ENCODE data around the gene MSRB1.

MSRB1 gene

DNA sequence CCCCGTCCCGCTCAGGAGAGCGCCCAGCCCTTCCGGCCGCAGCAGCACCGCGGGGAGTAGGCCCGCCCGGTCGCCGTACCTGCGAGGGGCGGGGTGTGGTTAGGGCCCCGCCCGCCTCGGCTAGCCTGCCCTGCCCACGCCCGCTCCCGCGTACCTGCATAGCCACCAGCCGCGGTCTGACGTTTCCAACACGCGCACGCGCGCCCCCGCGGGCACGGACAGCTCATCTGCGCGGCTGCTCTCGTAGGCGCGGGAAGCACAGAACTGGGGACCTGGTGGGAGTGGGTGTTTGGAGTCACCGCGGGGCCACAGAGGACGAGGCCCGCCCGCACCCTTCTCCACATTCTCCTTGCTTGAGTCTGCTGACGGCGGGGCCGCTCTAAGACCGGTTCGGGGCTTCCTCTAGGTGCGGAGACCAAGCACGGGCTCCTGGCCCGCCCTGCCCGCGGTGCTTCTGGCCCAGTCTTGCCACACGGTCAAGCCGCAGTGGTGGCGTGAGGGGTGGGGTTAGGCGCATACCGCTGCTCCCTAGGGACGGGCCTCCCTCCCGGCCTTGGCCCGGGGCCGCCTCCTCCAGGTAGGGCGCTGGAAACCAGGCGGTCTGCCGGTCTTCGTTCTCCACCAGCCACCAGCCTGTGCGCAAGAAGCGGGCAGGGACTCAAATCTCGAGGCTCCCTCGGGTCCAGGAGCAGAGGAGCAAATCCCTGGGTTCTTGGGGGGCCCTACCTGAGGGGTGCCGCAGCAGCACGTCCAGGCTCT lies 36.5 kb upstream of the MSRB1 start:
- DNase-seq (ENCODE audit: low read depth in 2 of 2) = no peak

- no peak for DNase-seq (ENCODE audit: low read depth in 2 of 2)
Observed at GRCh38 chr16:1978476-1979120, 35.6 kb upstream of the MSRB1 start.

DNA sequence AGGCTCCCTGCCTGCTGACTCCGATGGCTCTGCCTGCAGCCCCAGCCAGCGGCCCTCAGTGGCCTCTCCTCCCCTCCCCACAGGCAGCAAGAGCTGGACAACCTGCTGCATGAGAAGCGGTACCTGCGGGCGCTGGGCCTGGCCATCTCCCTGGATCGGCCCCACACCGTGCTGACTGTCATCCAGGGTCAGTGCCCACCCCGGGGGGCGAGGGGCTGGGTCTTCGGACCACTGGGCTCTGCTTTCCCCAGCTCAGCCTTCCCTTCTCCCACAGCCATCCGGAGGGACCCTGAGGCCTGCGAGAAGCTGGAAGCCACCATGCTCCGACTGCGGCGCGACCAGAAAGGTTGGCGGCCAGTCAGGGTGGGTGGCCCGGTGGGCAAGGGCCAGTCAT lies 34.9 kb upstream of the MSRB1 start:
- no peak for DNase-seq (ENCODE audit: low read depth in 2 of 2)

GRCh38 chr16:1976951-1977874 lies 34.2 kb upstream of the MSRB1 start:
- no peak for DNase-seq (ENCODE audit: low read depth in 2 of 2)

GRCh38 chr16:1976216-1976520 lies 33.2 kb upstream of the MSRB1 start:
- no peak for DNase-seq (ENCODE audit: low read depth in 2 of 2)

DNA sequence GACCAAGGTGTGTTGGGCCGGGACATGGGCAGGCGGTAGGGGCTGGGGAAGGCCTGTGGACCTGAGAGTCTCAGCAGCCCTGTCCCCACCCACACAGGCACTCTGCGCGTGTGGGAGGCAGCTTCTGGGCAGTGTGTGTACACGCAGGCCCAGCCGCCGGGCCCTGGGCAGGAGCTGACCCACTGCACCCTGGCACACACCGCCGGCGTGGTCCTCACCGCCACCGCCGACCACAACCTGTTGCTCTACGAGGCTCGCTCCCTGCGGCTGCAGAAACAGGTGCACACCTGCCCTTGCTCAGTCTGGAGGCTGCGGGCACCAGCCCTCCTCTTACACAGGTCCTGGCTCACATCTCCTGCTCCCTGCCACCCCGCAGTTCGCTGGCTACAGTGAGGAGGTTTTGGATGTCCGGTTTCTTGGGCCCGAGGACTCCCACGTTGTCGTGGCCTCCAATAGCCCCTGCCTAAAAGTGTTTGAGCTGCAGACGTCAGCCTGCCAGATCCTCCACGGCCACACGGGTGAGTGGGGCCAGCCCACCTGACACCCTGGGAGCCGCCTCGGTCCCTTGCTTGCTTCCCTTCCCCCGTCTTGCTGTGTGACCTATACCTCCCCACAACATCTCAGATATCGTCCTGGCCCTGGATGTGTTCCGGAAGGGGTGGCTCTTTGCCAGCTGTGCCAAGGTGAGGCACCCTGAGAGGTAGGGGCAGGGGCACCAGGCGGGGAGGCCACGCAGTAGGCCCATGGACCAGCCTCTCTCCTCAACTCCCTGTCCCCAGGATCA lies 32.6 kb upstream of the MSRB1 start:
- DNase-seq (ENCODE audit: low read depth in 2 of 2) = no peak

DNA sequence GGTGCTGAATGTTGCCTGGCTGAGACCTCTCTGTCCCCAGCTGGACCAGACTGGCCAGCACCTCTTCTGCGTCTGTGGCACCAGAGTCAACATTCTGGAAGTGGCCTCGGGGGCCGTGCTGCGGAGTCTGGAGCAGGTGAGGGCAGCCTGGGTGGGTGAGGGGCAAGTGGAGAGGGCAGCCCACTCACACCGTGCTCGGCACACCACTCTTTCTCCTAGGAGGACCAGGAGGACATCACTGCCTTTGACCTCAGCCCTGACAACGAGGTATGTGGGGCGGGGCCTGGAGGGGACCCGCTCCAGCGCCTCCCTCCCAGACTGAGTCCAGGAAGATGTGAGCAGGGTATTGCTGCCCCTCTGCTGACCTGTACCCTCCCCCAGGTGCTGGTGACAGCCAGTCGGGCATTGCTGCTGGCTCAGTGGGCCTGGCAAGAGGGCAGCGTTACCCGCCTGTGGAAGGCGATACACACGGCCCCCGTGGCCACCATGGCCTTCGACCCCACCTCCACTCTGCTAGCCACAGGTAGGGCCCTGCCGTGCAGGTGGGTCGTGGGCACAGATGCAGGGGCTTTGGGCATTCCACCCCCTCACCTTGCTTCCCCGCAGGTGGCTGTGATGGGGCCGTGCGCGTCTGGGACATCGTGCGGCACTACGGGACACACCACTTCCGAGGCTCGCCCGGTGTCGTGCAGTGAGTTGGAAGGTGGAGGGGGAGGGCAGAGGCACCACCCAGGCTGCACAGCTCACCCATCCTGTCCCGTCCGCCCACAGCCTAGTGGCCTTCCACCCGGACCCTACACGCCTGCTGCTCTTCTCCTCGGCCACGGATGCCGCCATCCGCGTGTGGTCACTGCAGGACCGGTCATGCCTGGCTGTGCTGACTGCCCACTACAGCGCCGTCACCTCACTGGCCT lies 31.4 kb upstream of the MSRB1 start:
- DNase-seq (ENCODE audit: low read depth in 2 of 2) = no peak

GRCh38 chr16:1973461-1974156 lies 30.6 kb upstream of the MSRB1 start:
- no peak for DNase-seq (ENCODE audit: low read depth in 2 of 2)

DNA sequence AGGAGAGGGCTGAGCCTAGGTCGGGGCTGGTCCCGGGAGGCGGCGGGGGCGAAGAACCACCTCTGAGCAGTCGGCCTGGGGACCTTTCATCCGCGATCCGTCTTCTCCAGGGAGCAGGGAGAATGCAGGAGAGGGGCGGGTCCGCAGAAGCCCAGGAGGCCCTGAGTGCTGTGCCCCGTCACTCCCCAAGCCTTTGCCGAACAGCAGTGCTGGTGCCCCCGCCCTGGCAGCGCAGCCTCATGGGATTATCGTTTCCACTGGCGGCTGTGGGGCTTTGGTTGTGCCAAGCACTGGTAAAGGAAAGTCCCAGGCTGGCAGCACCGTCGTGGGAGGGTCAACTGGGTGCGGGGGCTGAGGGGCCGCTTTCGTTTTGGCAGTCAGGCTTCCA lies 29.5 kb upstream of the MSRB1 start:
- DNase-seq (ENCODE audit: low read depth in 2 of 2) = no peak

GRCh38 chr16:1971796-1972489 lies 28.9 kb upstream of the MSRB1 start, which contains the start of gene TBL3:
TSS of gene TBL3 (plus strand) at chr16:1972053. CDS start at chr16:1972165, 112 bp downstream.
- peak; percentile 95 to 96 for DNase-seq (ENCODE audit: low read depth in 2 of 2)

DNA sequence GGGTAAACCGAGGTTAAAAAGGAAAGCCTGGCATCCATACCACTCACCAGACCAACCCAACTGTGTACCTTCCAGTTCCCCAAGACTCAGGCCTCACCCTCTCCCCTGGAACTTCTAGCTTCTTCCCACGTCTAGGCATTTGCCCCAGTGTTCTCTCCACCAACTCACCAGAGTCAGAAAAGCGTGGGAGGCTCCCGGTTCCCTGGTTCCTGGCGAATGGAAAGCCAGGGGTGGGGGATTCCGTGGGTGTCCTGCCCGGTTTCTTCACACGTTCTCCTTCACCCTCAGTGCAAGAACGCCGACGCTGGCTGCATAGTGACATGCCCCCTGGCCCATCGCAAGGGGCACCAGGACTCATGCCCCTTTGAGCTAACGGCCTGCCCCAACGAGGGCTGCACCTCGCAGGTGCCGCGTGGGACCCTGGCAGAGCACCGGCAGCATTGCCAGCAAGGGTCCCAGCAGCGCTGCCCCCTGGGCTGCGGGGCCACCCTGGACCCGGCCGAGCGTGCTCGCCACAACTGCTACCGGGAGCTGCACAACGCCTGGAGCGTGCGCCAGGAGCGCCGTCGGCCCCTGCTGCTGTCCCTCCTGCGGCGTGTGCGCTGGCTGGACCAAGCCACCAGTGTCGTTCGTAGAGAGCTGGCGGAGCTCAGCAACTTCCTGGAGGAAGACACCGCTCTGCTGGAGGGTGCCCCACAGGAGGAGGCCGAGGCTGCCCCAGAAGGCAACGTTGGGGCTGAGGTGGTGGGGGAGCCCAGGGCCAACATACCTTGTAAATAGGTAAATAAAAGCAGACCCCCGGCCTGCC lies 25.4 kb upstream of the MSRB1 start:
- DNase-seq (ENCODE audit: low read depth in 2 of 2) = no peak

GRCh38 chr16:1966460-1966859 lies 23.5 kb upstream of the MSRB1 start, which contains the start of gene RNF151:
TSS of gene RNF151 (plus strand) at chr16:1966856. CDS start at chr16:1966882, 26 bp downstream.
- no peak for DNase-seq (ENCODE audit: low read depth in 2 of 2)

DNA sequence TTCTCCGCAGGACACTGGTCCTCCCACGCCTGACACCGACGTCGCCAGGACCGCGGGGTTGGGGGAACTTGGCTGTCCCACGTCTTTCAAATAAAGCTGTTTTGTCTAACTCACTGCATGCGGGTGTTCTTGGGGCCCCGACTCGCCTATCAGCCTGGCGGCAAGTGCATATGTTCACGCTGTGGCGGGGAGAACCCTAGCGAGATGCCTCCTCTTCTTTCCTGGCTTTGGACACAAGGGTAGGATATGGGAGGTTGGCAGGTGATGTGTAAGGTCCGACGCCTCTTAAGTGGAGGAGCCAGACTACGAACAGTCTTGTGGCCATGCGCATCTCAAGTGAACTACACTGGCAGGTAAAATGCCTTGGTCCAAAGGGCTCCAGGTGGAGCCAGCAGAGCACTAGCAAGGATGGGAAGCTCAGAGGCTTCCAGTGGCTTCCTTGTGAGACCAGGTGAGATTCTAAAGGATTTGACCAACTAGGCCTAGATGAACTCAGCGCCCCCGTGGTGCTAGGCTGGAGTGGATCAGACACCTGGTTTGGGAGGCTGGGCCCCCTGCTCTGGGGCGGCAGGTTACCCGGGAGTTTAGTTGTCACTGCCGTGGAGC lies 22.5 kb upstream of the MSRB1 start:
- DNase-seq (ENCODE audit: low read depth in 2 of 2) = no peak

- DNase-seq (ENCODE audit: low read depth in 2 of 2) = peak; percentile 95 to 97
Observed at GRCh38 chr16:1964506-1965395, 21.8 kb upstream of the MSRB1 start, which contains the start of gene RPS2. TSS of gene RPS2 (minus strand) at chr16:1964826. CDS start at chr16:1964625, 201 bp downstream.

DNA sequence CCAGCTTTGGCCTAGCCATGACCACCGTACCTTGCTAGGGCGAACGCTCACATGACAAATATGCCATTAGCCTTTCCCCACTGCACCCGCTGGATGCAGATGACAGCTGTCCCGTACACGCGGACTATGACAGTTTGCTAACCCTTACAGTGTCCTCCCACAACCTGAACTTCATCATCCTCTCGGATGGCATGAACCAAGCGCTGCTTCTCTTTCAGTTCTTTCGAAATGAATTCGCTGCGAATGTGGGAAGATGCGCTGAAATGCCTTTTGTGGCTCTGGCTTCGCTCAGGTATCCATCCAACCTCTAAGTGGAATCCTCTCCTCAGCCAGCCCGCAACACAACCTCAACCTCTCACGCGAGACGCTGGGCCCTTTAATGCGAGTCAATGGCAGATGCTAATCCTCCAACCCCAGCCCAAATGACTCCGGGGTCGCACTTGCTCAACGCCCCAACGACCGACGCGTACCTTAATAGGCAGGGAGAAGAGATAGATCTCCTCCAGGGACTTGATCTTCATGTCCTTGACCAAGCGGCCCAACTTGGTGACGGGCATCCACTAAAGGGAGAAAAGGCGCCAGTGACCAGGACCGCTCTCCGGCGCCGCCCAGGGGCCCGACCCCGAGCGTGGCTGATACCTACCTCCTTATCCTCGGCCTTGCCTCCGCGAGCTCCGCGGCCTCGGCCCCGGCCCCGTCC lies 21.0 kb upstream of the MSRB1 start:
- DNase-seq (ENCODE audit: low read depth in 2 of 2) = no peak

Measured in stimulated activated CD8-positive, alpha-beta memory T cell treated with anti-CD3 and anti-CD28 coated beads, Interleukin-15, amount 100 ng/mL, for 48 hours (primary cell).